SK-N-SH (cell line): ENCODE measurements around the gene SETBP1. TPM values are rescaled to one million over a fixed set of nuclear protein-coding genes. Genes with fewer than 3 reads are reported as not detected.

ENCODE experiments used
- CTCF ChIA-PET: fragments of 300-600, 350-600 bp; formaldehyde crosslinking; extraction: SDS; loops from one replicate; lab custom pipeline; 2021; lab: Yijun Ruan, JAX
- POLR2A ChIA-PET: fragments of 350-600 bp; sonication (Branson Sonifier 250); formaldehyde crosslinking; extraction: SDS; loops from one replicate; lab custom pipeline; 2020; ENCODE audit warnings: antibody characterized with exemption, inconsistent platforms; lab: Yijun Ruan, JAX
- DNase-seq: peaks from one replicate; pipeline ENCODE4 v3.0.0; 2012
- H2AFZ ChIP-seq: fragments of 200-600 bp; sonication (generic); 2 replicates; pipeline ENCODE4 v1.8.1; 2016; ENCODE audit warnings: antibody characterized with exemption, mild to moderate bottlenecking, low read depth
- H3F3A ChIP-seq: fragments of 200-600 bp; sonication (generic); replicated peaks from 2 replicates; pipeline ENCODE3; 2016; ENCODE audit warnings: antibody characterized with exemption, mild to moderate bottlenecking; ENCODE audit not compliant: insufficient read depth
- H3K27ac ChIP-seq, 2 experiments: fragments of 200-500 bp in 1 of 2; fragments of 200-600 bp in 1 of 2; sonication (Bioruptor generic) in 1 of 2; sonication (generic), shearing (Covaris generic) in 1 of 2; 2 replicates each; pipeline versions ENCODE4 v1.5.1 to v1.6.1; 2014 to 2016; ENCODE audit warnings: low read depth in 2 of 2, inconsistent platforms in 1 of 2, low read length in 1 of 2, mild to moderate bottlenecking in 1 of 2, mixed read lengths in 1 of 2
- H3K27me3 ChIP-seq: fragments of 200-600 bp; sonication (generic), shearing (Covaris generic); 2 replicates; pipeline ENCODE4 v1.6.1; 2016; ENCODE audit warnings: mixed run types; ENCODE audit not compliant: insufficient read depth
- H3K36me3 ChIP-seq, 2 experiments: fragments of 200-500 bp in 1 of 2; fragments of 200-600 bp in 1 of 2; sonication (Bioruptor generic) in 1 of 2; sonication (generic) in 1 of 2; replicated peaks in 1 of 2; 2 replicates each; pipeline versions ENCODE3 to v1.5.1; 2014 to 2016; ENCODE audit warnings: low read length in 1 of 2, mild to moderate bottlenecking in 1 of 2; ENCODE audit not compliant: insufficient read depth in 2 of 2, control insufficient read depth in 1 of 2
- H3K4me1 ChIP-seq, 2 experiments: fragments of 200-500 bp in 1 of 2; fragments of 200-600 bp in 1 of 2; sonication (Bioruptor generic) in 1 of 2; sonication (generic), shearing (Covaris generic) in 1 of 2; 2 replicates each; pipeline versions ENCODE4 v1.5.1 to v1.6.1; 2014 to 2016; ENCODE audit warnings: low read depth in 1 of 2, low read length in 1 of 2, mixed run types in 1 of 2; ENCODE audit not compliant: insufficient read depth in 2 of 2, control insufficient read depth in 1 of 2
- H3K4me2 ChIP-seq: fragments of 200-600 bp; sonication (generic), shearing (Covaris generic); 2 replicates; pipeline ENCODE4 v1.6.1; 2017; ENCODE audit warnings: mixed run types
- H3K4me3 ChIP-seq, 2 experiments: fragments of 200-500 bp in 1 of 2; fragments of 200-600 bp in 1 of 2; sonication (Bioruptor generic) in 1 of 2; sonication (generic), shearing (Covaris generic) in 1 of 2; 2 replicates each; pipeline versions ENCODE4 v1.5.1 to v1.8.1; 2014 to 2016; ENCODE audit warnings: low read depth in 2 of 2, inconsistent platforms in 1 of 2, low read length in 1 of 2, mild to moderate bottlenecking in 1 of 2, mixed read lengths in 1 of 2, moderate library complexity in 1 of 2
- H3K79me2 ChIP-seq: fragments of 200-600 bp; sonication (generic); 2 replicates; pipeline ENCODE4 v1.8.1; 2017; ENCODE audit warnings: mild to moderate bottlenecking; ENCODE audit not compliant: insufficient read depth
- H3K9ac ChIP-seq: fragments of 200-600 bp; sonication (generic); 2 replicates; pipeline ENCODE4 v1.6.1; 2017; ENCODE audit warnings: mixed run types
- H3K9me2 ChIP-seq: fragments of 200-600 bp; sonication (generic); 2 replicates; pipeline ENCODE4 v1.6.1; 2017; ENCODE audit warnings: mixed run types
- H3K9me3 ChIP-seq: fragments of 200-600 bp; sonication (generic); 2 replicates; pipeline ENCODE4 v1.6.1; 2017; ENCODE audit warnings: mixed run types, mild to moderate bottlenecking, moderate library complexity
- H4K20me1 ChIP-seq: fragments of 200-600 bp; sonication (generic); 2 replicates; pipeline ENCODE4 v1.6.1; 2017; ENCODE audit warnings: mild to moderate bottlenecking, mixed run types; ENCODE audit not compliant: insufficient read depth
- CHD2 ChIP-seq: fragments of 150-350 bp; IDR thresholded peaks from 2 replicates; pipeline ENCODE4 v1.6.1; 2018; ENCODE audit warnings: low read length; ENCODE audit not compliant: partially characterized antibody
- FOXM1 ChIP-seq: IDR thresholded peaks from 2 replicates; pipeline ENCODE4 v1.4.0; 2012; ENCODE audit warnings: low read depth, mild to moderate bottlenecking
- GATA2 ChIP-seq: sonication (generic); formaldehyde crosslinking; IDR thresholded peaks from 2 replicates; pipeline ENCODE4 v1.5.0; 2020; ENCODE audit warnings: mild to moderate bottlenecking, missing genetic modification reagents
- IRF3 ChIP-seq: fragments of 150-350 bp; IDR thresholded peaks from 2 replicates; pipeline ENCODE4 v1.6.1; 2016; ENCODE audit warnings: mild to moderate bottlenecking, low read depth, low read length
- JUND ChIP-seq: IDR thresholded peaks from 2 replicates; pipeline ENCODE4 v1.4.0; 2012
- MAX ChIP-seq: IDR thresholded peaks from 2 replicates; pipeline ENCODE4 v1.4.0; 2012; ENCODE audit warnings: low read depth
- MEF2A ChIP-seq: IDR thresholded peaks from 2 replicates; pipeline ENCODE4 v1.4.0; 2012; ENCODE audit warnings: low read depth, borderline replicate concordance
- MXI1 ChIP-seq: IDR thresholded peaks from 2 replicates; pipeline ENCODE4 v1.6.1; 2012; ENCODE audit warnings: mild to moderate bottlenecking, low read depth, low read length, improper control_type of control experiment
- RAD21 ChIP-seq: IDR thresholded peaks from 2 replicates; pipeline ENCODE4 v1.6.1; 2012; ENCODE audit warnings: mild to moderate bottlenecking, low read length
- REST ChIP-seq: IDR thresholded peaks from 2 replicates; pipeline ENCODE4 v1.6.1; 2012; ENCODE audit warnings: mild to moderate bottlenecking, low read depth, low read length, moderate library complexity
- SIN3A ChIP-seq: IDR thresholded peaks from 2 replicates; pipeline ENCODE4 v1.6.1; 2012; ENCODE audit warnings: low read depth, mild to moderate bottlenecking, low read length, moderate library complexity, borderline replicate concordance
- TEAD4 ChIP-seq: IDR thresholded peaks from 2 replicates; pipeline ENCODE4 v1.4.0; 2012; ENCODE audit warnings: mild to moderate bottlenecking, borderline replicate concordance; ENCODE audit not compliant: insufficient read depth
- USF1 ChIP-seq: IDR thresholded peaks from 2 replicates; pipeline ENCODE4 v1.4.0; 2012; ENCODE audit warnings: low read depth, borderline replicate concordance
- USF2 ChIP-seq: fragments of 150-350 bp; IDR thresholded peaks from 2 replicates; pipeline ENCODE4 v1.6.1; 2017; ENCODE audit warnings: antibody characterized with exemption, low read length, low read depth, borderline replicate concordance
- ZBTB33 ChIP-seq: IDR thresholded peaks from 2 replicates; pipeline ENCODE4 v1.4.0; 2012; ENCODE audit warnings: low read depth, borderline replicate concordance
- WGBS: methylation state at CpG from one replicate; pipeline ENCODE4 v1.1.6; 2017; ENCODE audit warnings: low lambda C conversion rate; 5-methylcytosine and 5-hydroxymethylcytosine counted together
- polyA plus RNA-seq, 3 experiments: library from polyadenylated mRNA; depleted of rRNA; stranded (reverse); fragments of >200 nt; gene quantifications; 2 replicates each; pipeline ENCODE4 v1.2.3, GENCODE V29; 2012

Gene SETBP1
- polyA plus RNA-seq, 1 of the 3 experiments (the other 2 are of a cell fraction), result 3.0 TPM

GRCh38 chr18:44866103-44866502 lies 185.4 kb downstream of the SETBP1 start:
- Histone ChIP-seq H2AFZ (no peak overlapping the region), H3K4me2 (no peak overlapping the region), H3K9me2 (no peaks in the 10 kb centered on the region), H3K79me2 (no peaks in the 10 kb centered on the region), H3K4me3 (no peak overlapping the region), H3F3A (no peaks in the 10 kb centered on the region), H3K9me3 (no peaks in the 10 kb centered on the region), H4K20me1 (no peaks in the 10 kb centered on the region), H3K9ac (no peak overlapping the region), H3K36me3 (no peaks in the 10 kb centered on the region), H3K27ac (no peak overlapping the region), H3K27me3 (no peaks in the 10 kb centered on the region), H3K4me1 (peaks cover 0 to 5% of the 10 kb centered on the region in 2 experiments; a peak in 1 of 4 replicates)
- TF ChIP-seq SIN3A (no peak), MXI1 (no peak), ZBTB33 (no peak), JUND (no peak), MAX (no peak), MEF2A (no peak), USF1 (no peak), CHD2 (no peak)
- POLR2A ChIA-PET, result no interaction called here
- CTCF ChIA-PET, result no interaction called here
- no peak for DNase-seq
- WGBS, result 94% methylated on average over 1 of the region's 1 CpG

- no peaks in the 10 kb centered on the region for H3F3A ChIP-seq
- CTCF ChIA-PET, result no interaction called here
- no peak overlapping the region for H3K9ac ChIP-seq
- H3K4me3 ChIP-seq, result no peak overlapping the region
- H3K36me3 ChIP-seq, result no peaks in the 10 kb centered on the region
- H3K27ac ChIP-seq, result no peak overlapping the region
- POLR2A ChIA-PET, result no interaction called here
- H2AFZ ChIP-seq, result no peak overlapping the region
- H3K27me3 ChIP-seq, result no peaks in the 10 kb centered on the region
- peaks cover 0 to 8% of the 10 kb centered on the region in 2 experiments; a peak in 1 of 4 replicates for H3K4me1 ChIP-seq
- no peaks in the 10 kb centered on the region for H3K79me2 ChIP-seq
- 73% methylated on average over 4 of the region's 4 CpGs for WGBS
- no peak for DNase-seq
- H3K9me3 ChIP-seq, result no peaks in the 10 kb centered on the region
- H3K4me2 ChIP-seq, result no peak overlapping the region
- H3K9me2 ChIP-seq, result no peaks in the 10 kb centered on the region
- H4K20me1 ChIP-seq, result no peaks in the 10 kb centered on the region
- no peak for TF ChIP-seq FOXM1
- TF ChIP-seq REST, result no peak
- no peak for TF ChIP-seq RAD21
- no peak for TF ChIP-seq GATA2 (CRISPR knock-in tag)
- no peak for TF ChIP-seq JUND
- TF ChIP-seq USF2, result no peak
- no peak for TF ChIP-seq MAX
- no peak for TF ChIP-seq CHD2
- no peak for TF ChIP-seq IRF3
- TF ChIP-seq TEAD4, result no peak
- TF ChIP-seq MEF2A, result no peak
These were observed 188.8 kb downstream of the SETBP1 start for GRCh38 chr18:44869533-44869932.
